Spinal cord (tissue), 10 donors: ENCODE results near the gene DMD. TPM values are rescaled to one million over a fixed set of nuclear protein-coding genes. Genes with fewer than 3 reads are reported as not detected.
A peak's percentile ranks its signal among the peaks of the same experiment; 100 is the strongest.
"Not testable (repeated sequence)": the region's sequence is repeated elsewhere in the genome, so short reads cannot be mapped to it uniquely, and the experiment has no call there.

Source experiments
- DNase-seq, 6 donors: peaks; one replicate each; pipeline versions ENCODE4 v3.0.0 to v3.0.0-alpha.2; 2013 to 2015; ENCODE audit warnings: low spot score in 6 of 6, low read depth in 4 of 6
- H3K27ac ChIP-seq: one replicate; pipeline ENCODE4 v1.5.1; 2013; ENCODE audit warnings: low read depth, low read length, control low read depth
- H3K27me3 ChIP-seq: one replicate; pipeline ENCODE4 v1.6.1; 2013; ENCODE audit warnings: low read length; ENCODE audit not compliant: control insufficient read depth, insufficient read depth
- H3K36me3 ChIP-seq: one replicate; pipeline ENCODE4 v1.6.1; 2013; ENCODE audit warnings: low read length; ENCODE audit not compliant: control insufficient read depth, insufficient read depth
- H3K4me1 ChIP-seq: one replicate; pipeline ENCODE4 v1.6.1; 2013; ENCODE audit warnings: low read length; ENCODE audit not compliant: control insufficient read depth, insufficient read depth
- H3K4me3 ChIP-seq: one replicate; pipeline ENCODE4 v1.5.1; 2013; ENCODE audit warnings: low read depth, low read length, control low read depth
- H3K9me3 ChIP-seq: one replicate; pipeline ENCODE4 v1.6.1; 2013; ENCODE audit warnings: low read length; ENCODE audit not compliant: control insufficient read depth, insufficient read depth
- WGBS: methylation state at CpG from one replicate; pipeline ENCODE4 v1.1.5; 2013; ENCODE audit warnings: missing lambda C conversion rate; ENCODE audit not compliant: insufficient coverage; 5-methylcytosine and 5-hydroxymethylcytosine counted together
- polyA plus RNA-seq, 2 donors: library from polyadenylated mRNA; unstranded; fragments of 120-200 nt; gene quantifications; one replicate each; pipeline ENCODE4 v1.2.1, GENCODE V29; 2013; ENCODE audit not compliant: insufficient read length in 2 of 2
- total RNA-seq, 2 donors: library from RNA; depleted of rRNA in 1 of 2; stranded (reverse); fragments of 120-200 nt in 1 of 2; fragments of >200 nt in 1 of 2; gene quantifications; one replicate each; pipeline versions ENCODE4 v1.2.3 to v1.2.4, GENCODE V29; 2013 to 2014
- donor health status: healthy.

DMD gene
- total and polyA plus RNA-seq, 4 donors, result 28.4 to 112 (median 41.9) TPM

GRCh38 chrX:31423609-31424189, 1787.7 kb downstream of the DMD start:
- no peaks in the 10 kb centered on the region for H3K36me3 ChIP-seq
- WGBS, result 0% methylated on average over 2 of the region's 6 CpGs
- H3K27ac ChIP-seq, result no peak overlapping the region
- no peaks in the 10 kb centered on the region for H3K27me3 ChIP-seq
- no peaks in the 10 kb centered on the region for H3K9me3 ChIP-seq
- peak in 4 of 6 donors; percentile 7 to 77 (median 42) for DNase-seq
- H3K4me1 ChIP-seq, result no peaks in the 10 kb centered on the region
- no peak overlapping the region for H3K4me3 ChIP-seq

- H3K36me3 ChIP-seq, result no peaks in the 10 kb centered on the region
- no peak for DNase-seq
- no peak overlapping the region for H3K4me3 ChIP-seq
- H3K27me3 ChIP-seq, result no peaks in the 10 kb centered on the region
- no CpG with 5 or more reads among the region's 3 CpGs for WGBS
- no peaks in the 10 kb centered on the region for H3K9me3 ChIP-seq
- H3K27ac ChIP-seq, result no peak overlapping the region
- H3K4me1 ChIP-seq, result no peaks in the 10 kb centered on the region
These were observed 1789.9 kb downstream of the DMD start for GRCh38 chrX:31421441-31421840.

GRCh38 chrX:31420711-31421151, 1790.6 kb downstream of the DMD start:
- H3K9me3 ChIP-seq, result no peaks in the 10 kb centered on the region
- no peaks in the 10 kb centered on the region for H3K36me3 ChIP-seq
- H3K27me3 ChIP-seq, result no peaks in the 10 kb centered on the region
- H3K27ac ChIP-seq, result no peak overlapping the region
- no peak overlapping the region for H3K4me3 ChIP-seq
- no peaks in the 10 kb centered on the region for H3K4me1 ChIP-seq
- no peak for DNase-seq
- 87% methylated on average over 2 of the region's 3 CpGs for WGBS

- Histone ChIP-seq H3K27ac (no peak overlapping the region), H3K4me3 (no peak overlapping the region), H3K36me3 (no peaks in the 10 kb centered on the region), H3K4me1 (no peaks in the 10 kb centered on the region), H3K9me3 (no peaks in the 10 kb centered on the region), H3K27me3 (no peaks in the 10 kb centered on the region)
- DNase-seq, result no peak
- 90% methylated on average over 2 of the region's 2 CpGs for WGBS
These were observed 1791.0 kb downstream of the DMD start for GRCh38 chrX:31420302-31420701.

GRCh38 chrX:31397119-31397518, 1814.2 kb downstream of the DMD start:
- Histone ChIP-seq H3K4me3 (no peak overlapping the region), H3K9me3 (no peaks in the 10 kb centered on the region), H3K4me1 (no peaks in the 10 kb centered on the region), H3K36me3 (no peaks in the 10 kb centered on the region), H3K27me3 (no peaks in the 10 kb centered on the region), H3K27ac (no peak overlapping the region)
- DNase-seq, result no peak
- no CpG with 5 or more reads among the region's 3 CpGs for WGBS

- H3K9me3 ChIP-seq, result no peaks in the 10 kb centered on the region
- H3K4me3 ChIP-seq, result no peak overlapping the region
- no peaks in the 10 kb centered on the region for H3K4me1 ChIP-seq
- WGBS, result 100% methylated on average over 2 of the region's 3 CpGs
- H3K27me3 ChIP-seq, result no peaks in the 10 kb centered on the region
- H3K27ac ChIP-seq, result no peak overlapping the region
- no peak for DNase-seq
- no peaks in the 10 kb centered on the region for H3K36me3 ChIP-seq
These were observed 1818.8 kb downstream of the DMD start for GRCh38 chrX:31392513-31392912.

GRCh38 chrX:31388946-31389345, 1822.4 kb downstream of the DMD start:
- Histone ChIP-seq H3K4me1 (no peaks in the 10 kb centered on the region), H3K27ac (no peak overlapping the region), H3K27me3 (no peaks in the 10 kb centered on the region), H3K4me3 (no peak overlapping the region), H3K36me3 (no peaks in the 10 kb centered on the region), H3K9me3 (no peaks in the 10 kb centered on the region)
- DNase-seq, result no peak
- WGBS, result no CpG with 5 or more reads among the region's 1 CpG

GRCh38 chrX:31384471-31384870, 1826.9 kb downstream of the DMD start:
- DNase-seq, result no peak
- no peaks in the 10 kb centered on the region for H3K4me1 ChIP-seq
- H3K27ac ChIP-seq, result no peak overlapping the region
- no peaks in the 10 kb centered on the region for H3K36me3 ChIP-seq
- no peaks in the 10 kb centered on the region for H3K9me3 ChIP-seq
- 75% methylated on average over 1 of the region's 1 CpG for WGBS
- no peak overlapping the region for H3K4me3 ChIP-seq
- no peaks in the 10 kb centered on the region for H3K27me3 ChIP-seq

GRCh38 chrX:31383991-31384390, 1827.4 kb downstream of the DMD start:
- Histone ChIP-seq H3K36me3 (no peaks in the 10 kb centered on the region), H3K9me3 (no peaks in the 10 kb centered on the region), H3K27ac (no peak overlapping the region), H3K4me1 (no peaks in the 10 kb centered on the region), H3K27me3 (no peaks in the 10 kb centered on the region), H3K4me3 (no peak overlapping the region)
- 75% methylated on average over 3 of the region's 8 CpGs for WGBS
- DNase-seq, result no peak

- H3K27me3 ChIP-seq, H3K9me3 ChIP-seq, H3K36me3 ChIP-seq, H3K4me3 ChIP-seq, H3K27ac ChIP-seq, H3K4me1 ChIP-seq, DNase-seq: not testable (repeated sequence)
- WGBS, result 63% methylated on average over 4 of the region's 6 CpGs
These were observed 1832.4 kb downstream of the DMD start for GRCh38 chrX:31378973-31379372.
